HG03159 (cell line): ENCODE results near the gene EN2.

Experiments
- ATAC-seq: cut with Tn5 transposase; IDR thresholded peaks from one replicate; pipeline ENCODE4 v1.9.1; 2021; ENCODE audit warnings: mild to moderate bottlenecking, moderate library complexity; ENCODE audit not compliant: unreplicated experiment

The EN2 gene

GRCh38 chr7:155483868-155484325 lies 26.0 kb downstream of the EN2 start:
- ATAC-seq = no peak

GRCh38 chr7:155484483-155485399 lies 26.8 kb downstream of the EN2 start:
- no peak for ATAC-seq

GRCh38 chr7:155486783-155487508 lies 29.0 kb downstream of the EN2 start:
- ATAC-seq = no peak

GRCh38 chr7:155487509-155488482 lies 29.9 kb downstream of the EN2 start:
- no peak for ATAC-seq

GRCh38 chr7:155488483-155489127 lies 30.7 kb downstream of the EN2 start:
- no peak for ATAC-seq

GRCh38 chr7:155489158-155489840 lies 31.4 kb downstream of the EN2 start:
- ATAC-seq = no peak

DNA sequence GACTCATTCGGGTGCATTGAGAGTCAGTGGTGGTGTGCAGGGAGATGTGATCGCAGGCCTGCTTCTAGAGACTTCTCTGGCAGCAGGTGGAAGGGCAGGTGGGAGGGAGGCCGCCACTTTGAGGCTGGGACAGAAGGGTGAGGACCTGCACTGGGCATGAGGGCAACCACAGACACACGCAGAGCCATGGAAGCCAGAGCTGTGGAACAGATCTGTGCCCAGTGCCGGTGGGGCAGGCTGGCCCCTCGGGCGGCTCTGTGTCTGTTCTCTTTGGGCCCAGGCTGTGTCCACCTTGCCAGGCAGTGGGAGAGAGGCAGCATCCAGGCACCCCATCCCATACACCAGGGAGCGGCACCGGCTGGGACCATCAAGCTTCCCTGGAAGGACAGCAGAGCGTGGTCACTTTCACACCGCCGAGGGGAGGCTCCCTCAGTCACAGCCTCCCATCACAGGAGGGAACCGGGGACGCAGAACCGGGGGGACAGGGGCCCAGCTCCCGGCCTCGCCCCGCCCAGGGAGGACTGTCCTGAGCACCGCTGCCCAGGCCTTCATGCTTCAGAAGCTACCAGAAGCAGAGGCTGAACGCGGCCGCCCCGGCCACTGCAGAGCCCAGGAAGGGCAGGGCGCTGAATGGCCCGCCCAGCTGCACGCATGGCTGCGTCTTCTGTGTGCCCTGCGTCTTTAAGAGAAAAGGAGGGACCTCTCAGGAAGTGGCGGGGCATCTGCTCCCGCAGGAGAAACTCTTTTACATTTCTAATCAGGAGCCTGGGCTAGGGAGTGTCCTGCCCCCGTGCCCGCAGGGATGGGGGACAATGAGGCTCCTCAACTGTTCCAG lies 32.1 kb downstream of the EN2 start:
- ATAC-seq = peak; percentile 25

GRCh38 chr7:155490697-155491628 lies 33.0 kb downstream of the EN2 start:
- ATAC-seq = peak; percentile 96

- ATAC-seq = no peak
Observed at GRCh38 chr7:155491812-155492211, 33.9 kb downstream of the EN2 start.

DNA sequence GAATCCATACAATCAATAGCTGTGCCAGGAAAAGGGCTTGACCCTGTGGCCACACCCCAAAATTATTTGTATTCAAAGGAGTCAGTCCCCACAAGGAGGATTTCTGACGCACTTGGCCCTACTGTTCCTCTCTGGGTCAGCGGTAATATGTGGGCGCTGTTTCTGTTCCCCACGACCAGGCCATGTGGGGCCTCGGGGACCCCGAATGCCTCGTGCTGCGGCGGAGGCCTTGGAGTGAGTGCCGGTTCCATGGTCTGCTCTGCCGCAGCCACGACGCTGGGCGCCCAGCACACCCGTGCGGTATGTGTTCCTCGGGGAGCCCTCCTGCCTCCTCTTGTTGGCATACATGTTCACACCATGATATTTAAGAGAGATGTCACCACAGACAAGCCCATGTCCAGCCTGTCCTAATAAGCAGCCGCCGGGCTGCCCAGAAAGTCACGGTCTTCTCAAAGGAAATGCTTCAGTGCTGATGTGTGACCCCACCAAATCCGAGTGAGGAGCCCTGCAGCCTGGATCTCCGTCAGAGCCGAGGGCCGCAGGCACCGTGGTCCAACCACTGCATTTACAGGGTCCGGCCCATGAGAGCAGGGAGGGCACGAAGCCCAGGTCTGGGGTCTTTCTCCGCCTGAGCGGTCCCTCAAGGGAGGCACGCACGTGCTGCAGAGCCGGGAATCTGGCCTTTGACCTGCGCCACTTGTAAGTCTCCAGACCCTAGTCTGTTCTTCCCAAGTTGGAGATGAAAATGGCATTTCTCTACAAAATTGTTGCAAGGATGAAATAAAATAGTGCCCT lies 36.0 kb downstream of the EN2 start:
- no peak for ATAC-seq

DNA sequence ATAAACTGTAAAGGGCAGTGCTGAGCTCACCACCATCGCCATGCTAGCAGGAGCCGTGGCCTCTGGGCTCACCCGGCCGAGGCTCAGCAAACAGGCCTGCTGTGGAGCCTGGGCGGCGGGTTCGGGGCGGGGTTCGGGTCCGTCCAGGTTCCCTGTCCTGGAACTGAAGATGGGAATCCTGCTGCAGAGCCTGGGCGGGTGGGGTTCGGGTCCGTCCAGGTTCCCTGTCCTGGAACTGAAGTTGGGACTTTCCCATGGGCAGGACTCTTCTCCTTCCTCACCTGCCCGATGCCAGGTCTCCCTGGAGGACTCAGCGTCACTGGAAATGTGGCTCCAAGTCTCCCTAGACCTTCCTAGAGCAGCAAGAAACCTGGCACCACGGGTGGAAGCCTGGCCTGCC lies 36.6 kb downstream of the EN2 start:
- no peak for ATAC-seq

DNA sequence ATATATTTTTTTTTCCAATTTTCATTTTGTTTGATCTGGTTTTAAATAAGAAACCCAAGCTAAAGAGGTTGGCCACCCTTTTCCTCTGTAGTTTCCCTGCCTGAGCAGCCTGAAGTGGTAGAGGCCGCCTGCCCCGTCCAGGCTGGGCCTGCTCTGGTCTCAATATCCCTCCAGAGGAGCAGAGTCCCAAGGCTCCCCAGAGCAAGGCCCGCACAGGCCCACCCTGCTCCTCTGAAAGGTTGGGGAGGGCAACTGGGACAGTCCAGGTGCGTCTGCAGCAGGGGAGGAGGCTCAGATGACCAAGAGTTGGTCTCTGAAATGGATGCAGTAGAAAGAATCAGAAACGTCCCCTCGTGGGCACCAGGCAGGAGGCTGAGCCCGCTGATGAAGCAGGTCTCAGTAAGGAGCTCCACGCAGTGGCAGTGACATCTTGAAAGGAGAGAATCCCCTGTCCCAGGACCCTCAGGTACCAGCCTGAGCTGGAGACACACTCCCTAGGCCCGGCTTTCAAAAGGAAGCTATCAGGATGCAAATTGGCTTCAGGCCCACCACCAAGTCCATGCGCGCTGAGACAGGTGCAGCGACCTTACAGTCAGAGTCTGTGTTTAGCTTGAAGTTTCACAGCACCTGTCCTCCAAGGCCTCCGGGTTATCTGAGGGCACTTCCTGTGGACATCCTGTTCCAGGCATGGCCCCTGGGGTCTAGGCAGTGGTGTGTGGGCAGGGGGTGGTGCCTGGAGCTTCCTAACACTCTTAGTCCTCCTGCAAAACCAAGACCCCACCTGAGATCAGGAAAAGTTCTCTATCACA lies 37.7 kb downstream of the EN2 start:
- ATAC-seq = no peak

GRCh38 chr7:155496267-155497005 lies 38.5 kb downstream of the EN2 start:
- no peak for ATAC-seq

DNA sequence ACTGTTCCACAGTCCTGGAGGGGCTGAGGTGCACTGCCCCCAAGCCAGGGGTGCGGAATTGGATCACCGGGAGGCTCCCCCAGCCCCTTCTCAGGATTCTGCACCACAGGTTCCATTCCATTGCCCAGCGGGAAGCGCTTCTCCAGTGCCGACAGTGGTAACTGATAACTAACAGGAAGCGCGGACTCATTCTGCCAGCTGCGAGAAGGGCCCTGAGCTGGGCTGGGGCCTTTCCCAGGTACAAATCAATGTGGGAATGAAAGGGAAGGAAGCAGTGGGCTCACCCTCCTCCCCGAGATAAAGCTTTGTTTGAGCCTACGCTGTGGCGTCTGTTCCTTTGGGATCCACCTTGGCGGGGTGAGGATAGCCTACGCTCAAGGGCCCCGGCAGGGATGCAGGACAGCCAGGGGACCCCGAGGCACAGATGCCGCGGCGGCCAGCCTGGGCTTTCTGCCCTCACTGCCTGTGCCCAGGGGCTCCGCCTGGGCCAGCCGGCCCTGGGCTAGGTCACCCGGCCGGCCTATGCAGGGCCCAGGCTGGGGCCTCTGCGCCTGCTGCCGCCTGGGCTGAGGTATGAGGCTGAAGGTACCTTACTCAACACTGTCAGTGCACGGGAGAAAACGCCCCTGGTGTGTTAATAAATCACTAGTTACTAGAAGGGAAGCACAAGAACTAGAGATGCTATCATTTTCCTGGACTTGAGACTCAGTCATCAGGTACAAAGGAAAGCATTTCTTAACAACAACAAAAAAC lies 39.4 kb downstream of the EN2 start:
- no peak for ATAC-seq

DNA sequence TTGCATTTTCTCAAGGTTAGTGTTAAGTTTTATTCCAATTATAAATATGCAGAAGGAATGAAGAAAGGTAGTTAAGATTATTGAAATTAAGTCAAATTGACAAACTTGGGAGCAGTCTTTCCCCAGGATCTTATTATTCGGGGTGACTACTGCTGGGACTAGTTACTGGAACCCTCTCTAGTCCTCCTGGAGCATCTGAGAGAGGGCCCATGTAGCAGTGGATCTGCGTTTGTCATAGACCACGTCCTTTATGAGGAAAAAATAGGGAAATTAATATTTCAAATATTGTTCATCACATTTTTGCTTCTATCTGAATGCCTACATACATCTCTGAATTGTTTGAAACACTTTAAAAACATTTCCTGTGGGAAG lies 47.5 kb downstream of the EN2 start:
- no peak for ATAC-seq
